GM23248 (cell line): ENCODE measurements around the gene ACE. TPM values are rescaled to one million over a fixed set of nuclear protein-coding genes. Genes with fewer than 3 reads are reported as not detected.

ENCODE experiments used
- DNase-seq: peaks from one replicate; pipeline ENCODE4 v3.0.0-alpha.2; 2015
- H2AFZ ChIP-seq: fragments of 200-600 bp; sonication (generic); 2 replicates; pipeline ENCODE4 v1.6.1; 2016; ENCODE audit warnings: antibody characterized with exemption
- H3F3A ChIP-seq: fragments of 200-600 bp; sonication (generic); 2 replicates; pipeline ENCODE4 v1.6.1; 2016; ENCODE audit warnings: mild to moderate bottlenecking, antibody characterized with exemption, mixed run types; ENCODE audit not compliant: insufficient read depth
- H3K27ac ChIP-seq: fragments of 200-600 bp; sonication (generic); 2 replicates; pipeline ENCODE4 v1.5.1; 2016; ENCODE audit warnings: mild to moderate bottlenecking
- H3K27me3 ChIP-seq: fragments of 200-600 bp; sonication (generic); replicated peaks from 2 replicates; pipeline ENCODE4 v1.6.1; 2016; ENCODE audit warnings: mild to moderate bottlenecking; ENCODE audit not compliant: insufficient read depth
- H3K36me3 ChIP-seq: fragments of 200-600 bp; sonication (generic); 2 replicates; pipeline ENCODE4 v1.6.1; 2016; ENCODE audit warnings: low read depth, mild to moderate bottlenecking
- H3K4me1 ChIP-seq: fragments of 200-600 bp; sonication (generic); 2 replicates; pipeline ENCODE4 v1.6.1; 2016; ENCODE audit warnings: mild to moderate bottlenecking; ENCODE audit not compliant: insufficient read depth
- H3K4me2 ChIP-seq: fragments of 200-600 bp; sonication (generic); one replicate; pipeline ENCODE4 v1.6.1; 2016; ENCODE audit warnings: mild to moderate bottlenecking; ENCODE audit not compliant: unreplicated experiment
- H3K4me3 ChIP-seq: fragments of 200-600 bp; sonication (generic); 2 replicates; pipeline ENCODE4 v1.5.1; 2016; ENCODE audit warnings: mild to moderate bottlenecking
- H3K79me2 ChIP-seq: fragments of 200-600 bp; sonication (generic); 2 replicates; pipeline ENCODE4 v1.6.1; 2016; ENCODE audit warnings: mild to moderate bottlenecking; ENCODE audit not compliant: insufficient read depth
- H3K9ac ChIP-seq: fragments of 200-600 bp; sonication (generic); 2 replicates; pipeline ENCODE4 v1.6.1; 2016; ENCODE audit warnings: mild to moderate bottlenecking
- H3K9me2 ChIP-seq: fragments of 200-600 bp; sonication (generic); 2 replicates; pipeline ENCODE4 v1.6.1; 2016; ENCODE audit warnings: mixed run types, mild to moderate bottlenecking, moderate library complexity; ENCODE audit not compliant: insufficient read depth
- H3K9me3 ChIP-seq: fragments of 200-600 bp; sonication (generic); one replicate; pipeline ENCODE4 v1.6.1; 2017; ENCODE audit warnings: low read depth
- H4K20me1 ChIP-seq: fragments of 200-600 bp; sonication (generic); 2 replicates; pipeline ENCODE4 v1.6.0; 2016; ENCODE audit not compliant: insufficient read depth
- EZH2 ChIP-seq: fragments of 200-600 bp; sonication (generic); IDR thresholded peaks from 2 replicates; pipeline ENCODE4 v1.6.1; 2018; ENCODE audit warnings: antibody characterized with exemption, mild to moderate bottlenecking; ENCODE audit not compliant: insufficient read depth, poor library complexity, severe bottlenecking
- EZH2phosphoT487 ChIP-seq: fragments of 200-600 bp; sonication (generic); IDR thresholded peaks from 2 replicates; pipeline ENCODE4 v1.6.1; 2018; ENCODE audit warnings: antibody characterized with exemption, moderate library complexity, mild to moderate bottlenecking, low read depth; ENCODE audit not compliant: insufficient read depth
- WGBS, 2 experiments: methylation state at CpG; one replicate each; pipeline ENCODE4 v1.1.6; 2015 to 2017; ENCODE audit warnings: low lambda C conversion rate in 2 of 2, low coverage in 1 of 2; ENCODE audit errors: missing lambda C conversion rate in 2 of 2; 5-methylcytosine and 5-hydroxymethylcytosine counted together
- in situ Hi-C: fragments of 300-500 bp; cut with MboI; formaldehyde crosslinking; loops from 2 replicates; pipeline ENCODE4 v1.15.0; 2020
- polyA plus RNA-seq: library from polyadenylated mRNA; unstranded; fragments of >200 nt; fragmentation: Nextera tagmentation; extraction: Ambion mirVana; gene quantifications from 2 replicates; pipeline ENCODE4 v1.2.1, GENCODE V29; 2016
- total RNA-seq: library from RNA; depleted of rRNA; stranded (reverse); fragments of >200 nt; shearing (Covaris generic); gene quantifications from 2 replicates; pipeline ENCODE4 v1.2.3, GENCODE V29; 2014; rRNA removed

The ACE gene
- total and polyA plus RNA-seq, 2 experiments from 2014 or later: 2.2 to 3.4 TPM

GRCh38 chr17:63547083-63547523 is 70.2 kb downstream of the ACE start:
- peaks cover 7% of the 10 kb centered on the region for H3F3A ChIP-seq
- H3K27ac ChIP-seq: no peak overlapping the region
- H3K36me3 ChIP-seq: no peaks in the 10 kb centered on the region
- DNase-seq: no peak
- H3K9me3 ChIP-seq: no peaks in the 10 kb centered on the region
- H3K4me3 ChIP-seq: no peak overlapping the region
- H3K4me2 ChIP-seq: no peak overlapping the region
- no peak overlapping the region for H2AFZ ChIP-seq
- no peaks in the 10 kb centered on the region for H3K9me2 ChIP-seq
- H3K27me3 ChIP-seq: no peaks in the 10 kb centered on the region
- in situ Hi-C loops: no loop called here
- 0 out of 2 replicates have a peak, but pooled peaks cover 2% of the 10 kb centered on the region for H4K20me1 ChIP-seq
- no peak overlapping the region for H3K9ac ChIP-seq
- WGBS, 2 experiments: 61 to 67% methylated on average over 5 of the region's 5 CpGs
- TF ChIP-seq EZH2phosphoT487 (no peak), EZH2 (no peak)
- H3K79me2 ChIP-seq: peaks cover 18% of the 10 kb centered on the region
- peaks cover 6% of the 10 kb centered on the region; the same call in 1 of the 2 replicates for H3K4me1 ChIP-seq

Other genes starting within 250 kb of the ACE start
- 10.7 and 15.9 TPM in 2 replicates for gene CYB561, start 30.8 kb upstream of the ACE start, total RNA-seq
- 18.4 and 19.1 TPM in 2 replicates for gene CYB561, start 30.8 kb upstream of the ACE start, polyA plus RNA-seq
- not detected in 2 replicates for gene KCNH6, start 46.3 kb downstream of the ACE start, total RNA-seq
- gene KCNH6, start 46.3 kb downstream of the ACE start, polyA plus RNA-seq: not detected in 2 replicates
- gene DCAF7, start 73.4 kb downstream of the ACE start, total RNA-seq: 21.2 and 21.6 TPM in 2 replicates
- 38.2 and 38.4 TPM in 2 replicates for gene DCAF7, start 73.4 kb downstream of the ACE start, polyA plus RNA-seq
- 7.9 and 16.4 TPM in 2 replicates for gene TACO1, start 123.8 kb downstream of the ACE start, total RNA-seq
- 22.3 and 23.8 TPM in 2 replicates for gene TACO1, start 123.8 kb downstream of the ACE start, polyA plus RNA-seq
- 36.7 and 49.3 TPM in 2 replicates for gene MAP3K3, start 145.4 kb downstream of the ACE start, total RNA-seq
- 8.6 and 12.2 TPM in 2 replicates for gene MAP3K3, start 145.4 kb downstream of the ACE start, polyA plus RNA-seq
- gene LIMD2, start 223.1 kb downstream of the ACE start, total RNA-seq: 9.1 and 14.0 TPM in 2 replicates
- gene LIMD2, start 223.1 kb downstream of the ACE start, polyA plus RNA-seq: 13.6 and 15.8 TPM in 2 replicates